Measurements from ENCODE around the gene CARD11.
"Not testable (repeated sequence)": the region's sequence is repeated elsewhere in the genome, so short reads cannot be mapped to it uniquely, and the experiment has no call there.

The CARD11 gene

DNA sequence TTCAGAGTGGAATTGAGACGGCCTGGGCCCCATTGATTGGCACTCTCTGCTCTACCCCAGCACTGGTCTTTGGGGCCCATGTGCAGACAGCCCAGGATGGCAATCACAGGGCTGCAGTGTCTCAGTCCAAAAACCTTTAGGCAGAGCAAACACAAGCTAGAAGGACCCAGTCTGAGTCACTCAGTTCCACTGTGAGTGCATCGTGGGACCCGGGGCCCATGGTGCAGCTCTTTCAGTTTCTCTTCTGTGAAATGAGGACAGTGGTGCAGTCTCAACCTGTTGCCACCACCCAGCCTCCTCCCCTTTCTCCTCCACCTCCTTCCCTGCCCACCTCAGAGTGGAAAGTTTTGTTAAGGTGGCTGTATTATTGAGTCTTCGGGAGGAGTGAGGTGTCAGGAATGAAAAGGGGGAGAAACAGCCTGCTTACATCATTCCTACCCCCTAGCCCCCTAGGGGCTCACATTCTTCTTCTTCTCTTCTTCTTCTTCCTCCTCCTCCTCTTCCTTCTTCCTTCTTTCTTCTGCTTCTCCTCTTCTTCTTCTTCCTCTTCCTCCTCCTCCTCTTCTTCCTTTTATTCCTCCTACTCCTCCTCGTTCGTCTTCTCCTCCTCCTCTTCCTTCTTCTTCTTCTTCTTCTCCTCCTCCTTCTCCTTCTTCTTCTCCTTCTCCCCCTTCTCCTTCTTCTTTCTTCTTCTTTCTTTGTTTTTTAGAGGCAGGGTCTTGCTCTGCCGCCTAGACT, 19.5 kb upstream of the CARD11 start:
- DNase-seq = no peak

DNA sequence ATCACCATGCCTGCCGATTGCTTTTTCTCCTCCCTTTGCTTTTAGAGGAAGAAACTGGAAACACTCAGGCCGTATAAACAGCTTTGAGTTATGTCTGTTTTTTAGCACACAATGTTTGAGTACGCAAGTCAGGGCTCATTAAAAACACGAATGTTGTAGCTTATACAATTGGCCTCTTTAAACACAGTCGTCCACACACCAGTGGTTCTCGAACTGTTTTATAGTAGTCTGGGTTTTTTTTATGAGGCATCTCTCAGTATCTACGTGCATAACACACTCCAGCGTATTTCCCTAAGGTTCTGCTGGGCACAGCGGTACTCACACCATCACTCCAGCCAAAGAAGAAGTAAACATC, 13.4 kb upstream of the CARD11 start:
- no peak for DNase-seq

DNA sequence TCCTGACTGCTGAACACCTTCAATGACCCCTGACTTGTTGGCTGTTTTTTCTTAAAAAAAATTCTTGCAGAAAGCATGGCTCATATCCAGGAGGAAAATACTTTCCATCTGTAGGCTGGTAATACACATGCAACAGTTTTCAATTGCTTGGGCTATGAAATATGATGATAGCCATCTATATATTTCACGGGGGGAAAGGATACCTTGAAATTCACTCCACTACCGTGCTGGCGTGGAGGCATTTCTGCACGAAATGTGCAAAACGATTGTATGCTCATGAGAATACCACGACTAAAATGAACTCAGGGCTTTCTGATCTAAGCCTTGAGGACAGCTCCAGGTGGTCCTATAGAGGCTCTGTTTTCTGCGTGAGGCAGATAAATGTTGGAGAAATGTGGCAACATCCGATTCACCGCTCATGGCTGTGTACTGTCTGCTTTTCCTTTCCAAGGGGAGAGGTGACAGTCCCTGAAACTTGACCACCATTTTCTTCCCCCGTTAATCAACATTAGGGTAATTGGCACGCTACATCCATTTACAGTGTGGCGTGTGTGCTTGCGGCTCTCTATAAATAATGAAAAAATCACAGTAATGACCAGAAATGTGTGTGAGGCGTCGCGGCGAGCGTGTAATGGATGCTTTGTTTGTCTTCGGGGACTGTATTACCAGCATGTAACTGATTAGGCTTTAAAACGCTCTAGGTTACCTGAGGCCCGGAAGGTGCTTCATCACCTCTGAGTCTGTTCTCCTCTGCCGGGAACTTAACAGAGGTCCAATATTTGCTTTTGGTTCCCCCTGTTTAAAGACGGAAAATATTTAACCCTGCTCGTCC, 12.8 kb upstream of the CARD11 start:
- no peak for DNase-seq

DNA sequence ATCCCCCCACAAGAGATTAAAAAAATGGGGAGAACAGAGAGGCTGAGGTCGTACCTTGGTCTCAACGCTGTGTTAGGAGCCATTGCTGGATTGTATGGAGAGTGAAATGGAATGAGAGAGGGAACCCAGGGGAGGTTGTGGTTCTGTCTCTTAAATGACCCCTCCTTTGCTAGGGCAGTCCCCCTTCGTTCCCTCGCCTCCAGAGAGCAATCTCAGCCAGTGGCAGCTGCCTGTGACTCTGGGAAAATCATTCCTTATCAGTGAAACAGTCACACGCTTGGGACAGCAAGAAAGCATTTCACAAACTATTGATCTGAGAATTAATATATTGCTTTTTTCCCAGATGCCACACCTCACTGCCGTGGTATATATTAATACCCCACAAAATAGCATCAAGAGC, 12.0 kb upstream of the CARD11 start:
- DNase-seq = no peak

DNA sequence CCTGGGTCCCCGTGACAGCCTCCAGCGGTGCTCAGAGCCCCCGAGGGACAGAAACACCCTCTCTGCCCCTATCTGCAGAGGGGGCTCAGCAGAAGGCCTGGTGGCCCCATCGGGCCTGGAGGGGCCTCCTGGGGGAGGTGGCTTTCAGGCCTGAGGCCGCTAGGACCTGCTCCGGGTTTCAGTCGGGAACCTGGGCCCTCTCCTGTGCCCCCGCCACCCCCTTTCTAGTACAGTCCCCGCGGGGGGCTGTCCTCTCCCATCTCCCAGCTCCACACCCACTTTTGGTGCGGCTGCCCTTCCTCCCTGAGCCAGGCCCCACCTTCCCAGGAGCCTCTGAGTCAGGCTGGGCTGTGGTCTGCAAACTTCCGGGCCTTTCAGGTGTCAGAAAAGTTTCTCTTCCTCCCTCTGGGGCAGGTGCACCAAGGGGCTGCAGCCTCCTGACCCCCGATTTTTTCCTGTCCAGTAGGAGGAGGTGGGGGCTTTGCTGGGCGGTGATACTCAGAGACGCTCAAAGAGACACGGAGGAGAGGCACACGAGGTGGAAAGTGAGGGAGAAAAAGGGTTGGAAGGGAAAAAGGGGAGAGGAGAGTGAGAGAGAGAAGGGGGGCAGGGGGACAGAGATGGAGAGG, 692 bp downstream of the CARD11 start:
- DNase-seq = no peak

DNA sequence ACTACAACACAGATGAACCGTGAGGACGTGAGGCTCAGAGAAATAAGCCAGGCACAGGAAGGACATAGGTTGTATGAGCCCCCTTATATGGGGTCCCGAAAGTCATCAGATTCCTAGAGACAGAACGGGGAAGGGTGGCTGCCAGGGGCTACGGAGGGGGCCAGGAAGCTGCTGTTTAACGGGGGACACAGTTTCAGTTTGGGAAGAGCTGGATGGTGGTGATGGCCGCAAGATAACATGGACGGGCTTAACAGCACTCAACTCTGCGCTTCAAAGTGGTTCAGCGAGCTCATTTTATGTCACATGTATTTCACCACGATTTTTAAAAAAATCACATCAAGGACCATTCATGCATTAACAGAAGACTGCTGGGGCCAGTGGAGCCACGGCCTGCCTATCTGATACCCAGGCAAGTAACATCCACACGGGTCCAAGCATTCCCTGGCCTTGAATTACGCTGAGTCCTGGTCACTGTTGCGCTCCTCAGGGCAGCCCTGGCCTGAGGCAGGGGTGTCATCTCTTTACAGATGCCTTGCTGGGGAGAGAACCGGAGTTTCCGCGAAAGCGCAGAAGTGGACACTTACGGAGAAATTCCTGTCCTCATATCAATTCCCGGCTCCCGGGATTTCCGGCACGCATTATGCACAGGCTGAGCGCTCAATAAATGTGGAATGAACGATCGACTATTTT, 1.5 kb downstream of the CARD11 start:
- no peak for DNase-seq

DNA sequence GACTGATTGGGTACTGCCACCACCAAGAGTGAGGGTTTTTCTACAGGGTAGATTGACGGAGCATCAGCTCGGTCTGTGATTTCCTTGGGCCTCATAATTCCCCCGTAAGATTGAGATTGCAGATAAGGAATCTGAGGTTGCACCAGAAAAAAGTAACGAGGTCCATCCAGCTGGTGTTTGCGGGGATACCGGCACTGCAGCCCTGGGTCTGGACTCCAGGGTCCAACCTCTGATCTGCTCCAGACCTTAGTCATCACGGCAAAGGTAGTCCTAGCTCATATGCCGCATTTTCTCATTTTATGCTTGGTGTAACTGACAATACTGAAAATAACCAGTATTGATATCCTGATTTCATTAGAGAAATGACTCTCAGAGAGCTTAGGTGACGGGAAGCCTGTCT, 3.9 kb downstream of the CARD11 start:
- DNase-seq = no peak

DNA sequence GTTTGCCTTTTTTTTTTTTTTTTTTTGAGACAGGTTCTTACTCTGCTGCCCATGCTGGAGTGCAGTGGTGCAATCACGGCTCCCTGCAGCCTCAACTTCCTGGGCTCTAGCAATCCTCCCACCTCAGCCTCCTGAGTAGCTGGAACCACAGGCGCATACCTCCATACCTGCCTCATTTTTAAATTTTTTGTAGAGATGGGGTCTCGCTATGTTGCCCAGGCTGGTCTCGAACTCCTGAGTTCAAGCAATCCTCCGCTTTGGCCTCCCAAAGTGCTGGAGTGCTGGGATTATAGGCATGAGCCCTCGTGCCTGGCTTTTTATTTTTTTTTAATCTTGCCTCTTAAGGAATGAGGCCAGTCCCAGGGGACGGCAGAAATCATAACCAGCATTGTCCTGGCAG, 5.7 kb downstream of the CARD11 start:
- DNase-seq = not testable (repeated sequence)

DNA sequence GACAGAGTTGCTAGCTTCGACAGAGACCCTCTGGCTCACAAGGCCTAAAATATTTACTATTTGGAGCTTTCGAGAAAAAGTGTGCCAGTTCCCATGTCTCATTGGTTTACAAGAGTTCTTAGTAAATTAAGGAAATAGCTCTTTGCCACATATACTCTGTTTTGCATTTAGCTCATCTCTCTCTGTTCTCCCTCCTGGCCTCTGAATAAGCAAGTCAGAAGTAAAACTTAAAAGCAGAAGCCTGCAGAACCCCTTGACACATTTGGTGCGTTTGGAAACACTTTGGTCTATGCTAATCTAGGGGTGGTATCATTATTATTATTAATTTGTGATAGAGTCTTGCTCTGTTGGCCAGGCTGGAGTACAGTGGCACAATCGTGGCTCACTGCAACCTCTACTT, 6.4 kb downstream of the CARD11 start:
- DNase-seq = no peak

DNA sequence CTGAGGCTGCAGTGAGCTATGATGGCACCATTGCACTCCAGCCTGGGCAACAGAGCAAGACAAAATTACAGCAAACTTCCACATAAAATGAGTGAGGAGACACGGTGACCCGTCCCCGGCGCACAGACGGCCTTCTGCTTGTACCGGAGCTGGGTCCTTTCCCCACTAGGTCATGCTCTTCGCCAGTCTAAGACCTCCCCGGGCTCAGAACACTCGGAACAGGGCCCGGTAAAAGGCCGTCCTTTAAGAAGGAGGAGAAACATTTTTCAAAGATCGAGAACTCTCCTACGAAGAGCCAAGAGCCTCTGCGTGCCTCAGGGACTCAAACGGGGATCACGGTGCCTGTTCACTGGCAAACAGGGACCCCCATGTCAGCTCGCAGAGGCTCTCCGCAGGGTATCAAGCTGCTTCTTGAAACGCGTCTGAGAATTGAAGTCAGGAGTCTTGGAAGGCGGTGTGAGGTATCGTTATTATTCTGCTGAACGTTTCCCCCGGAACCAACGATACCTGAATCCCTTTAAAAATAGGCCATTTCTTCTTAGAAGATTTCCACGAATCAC, 9.0 kb downstream of the CARD11 start:
- DNase-seq = no peak

DNA sequence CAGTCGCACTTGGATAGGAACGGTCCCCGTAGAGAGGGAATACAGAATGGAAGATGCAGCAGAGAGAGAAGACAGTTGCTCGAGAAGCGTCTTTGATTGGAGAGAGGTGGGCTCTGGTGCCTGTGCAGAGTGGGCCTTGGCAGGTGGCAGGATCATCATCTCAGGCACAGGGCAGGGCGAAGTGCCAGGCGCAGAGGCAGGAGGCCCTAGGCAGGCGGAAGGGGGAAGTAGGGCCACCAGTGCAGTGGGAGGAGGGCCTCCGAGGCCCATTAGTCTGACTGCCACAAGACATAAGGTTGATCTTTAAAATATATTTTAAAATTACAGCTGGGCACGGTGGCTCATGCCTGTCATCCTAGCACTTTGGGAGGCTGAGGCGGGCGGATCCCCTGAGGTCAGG, 10.1 kb downstream of the CARD11 start:
- DNase-seq = no peak

DNA sequence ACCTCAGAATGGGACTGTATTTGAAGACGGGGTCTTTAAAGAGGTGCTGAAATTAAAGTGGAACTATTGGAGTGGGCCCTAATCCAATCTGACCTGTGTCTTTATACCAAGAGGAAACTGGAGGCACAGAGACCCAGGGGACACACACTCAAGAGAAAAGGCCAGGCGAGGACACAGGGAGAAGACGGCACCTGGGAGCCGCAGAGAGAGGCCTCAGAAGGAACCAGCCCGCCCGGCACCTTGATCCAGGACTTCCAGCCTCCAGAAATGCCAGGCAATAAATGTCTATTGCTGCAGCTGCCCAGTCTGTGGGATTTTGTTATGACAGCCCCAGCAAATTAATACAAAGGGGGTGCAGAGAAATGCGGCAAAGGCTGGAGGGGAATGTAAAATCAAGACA, 10.5 kb downstream of the CARD11 start:
- no peak for DNase-seq

DNA sequence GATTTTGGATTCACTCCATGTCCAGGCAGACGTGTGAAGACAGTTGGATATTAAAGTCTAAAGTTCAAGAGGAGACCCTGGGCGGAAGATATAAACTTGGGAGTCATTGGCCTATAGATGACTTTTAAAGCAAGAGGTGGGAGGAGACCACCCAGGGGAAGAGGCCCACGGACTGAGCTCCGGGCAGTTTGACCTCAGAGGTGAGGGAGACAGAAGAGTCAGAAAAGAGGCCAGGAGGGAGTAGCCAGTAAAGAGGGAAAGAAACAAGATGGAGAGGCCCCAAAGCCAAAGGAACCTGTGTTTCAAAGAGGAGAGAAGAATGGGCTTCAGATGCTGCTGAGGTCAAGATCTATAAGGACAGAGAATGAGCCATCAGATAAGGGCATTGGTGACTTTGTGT, 11.4 kb downstream of the CARD11 start:
- no peak for DNase-seq

DNA sequence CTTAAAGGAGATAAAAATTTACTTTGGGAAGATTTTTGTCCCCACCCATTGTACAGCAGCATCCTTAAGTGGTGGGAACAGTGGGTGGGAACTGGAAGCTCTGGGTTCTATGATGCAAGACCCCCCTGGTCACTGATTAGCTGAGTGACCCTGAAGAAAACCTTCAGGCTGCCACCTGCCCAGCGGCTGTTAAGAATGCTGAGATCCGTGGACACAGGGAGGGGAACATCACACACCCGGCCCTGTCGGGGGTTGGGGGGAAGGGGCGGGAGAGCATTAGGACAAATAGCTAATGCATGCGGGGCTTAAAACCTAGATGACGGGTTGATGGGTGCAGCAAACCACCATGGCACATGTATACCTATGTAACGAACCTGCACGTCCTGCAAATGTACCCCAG, 14.5 kb downstream of the CARD11 start:
- no peak for DNase-seq

DNA sequence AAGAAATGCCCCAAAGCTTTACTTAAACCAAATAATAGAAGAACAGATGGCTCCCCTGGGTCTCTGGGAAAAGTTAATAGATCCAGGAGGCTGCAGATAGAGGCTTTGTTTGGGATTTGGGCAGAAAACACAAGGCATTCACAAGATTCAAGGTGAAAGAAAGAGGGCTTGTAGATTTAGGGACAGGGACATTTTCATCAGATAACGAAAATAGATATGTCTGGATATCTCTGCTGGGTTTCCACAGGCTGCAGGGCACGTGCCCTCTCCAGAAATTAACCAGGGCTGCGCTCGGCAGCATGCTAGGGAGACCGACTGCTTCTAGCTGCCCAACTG, 14.9 kb downstream of the CARD11 start:
- no peak for DNase-seq

DNA sequence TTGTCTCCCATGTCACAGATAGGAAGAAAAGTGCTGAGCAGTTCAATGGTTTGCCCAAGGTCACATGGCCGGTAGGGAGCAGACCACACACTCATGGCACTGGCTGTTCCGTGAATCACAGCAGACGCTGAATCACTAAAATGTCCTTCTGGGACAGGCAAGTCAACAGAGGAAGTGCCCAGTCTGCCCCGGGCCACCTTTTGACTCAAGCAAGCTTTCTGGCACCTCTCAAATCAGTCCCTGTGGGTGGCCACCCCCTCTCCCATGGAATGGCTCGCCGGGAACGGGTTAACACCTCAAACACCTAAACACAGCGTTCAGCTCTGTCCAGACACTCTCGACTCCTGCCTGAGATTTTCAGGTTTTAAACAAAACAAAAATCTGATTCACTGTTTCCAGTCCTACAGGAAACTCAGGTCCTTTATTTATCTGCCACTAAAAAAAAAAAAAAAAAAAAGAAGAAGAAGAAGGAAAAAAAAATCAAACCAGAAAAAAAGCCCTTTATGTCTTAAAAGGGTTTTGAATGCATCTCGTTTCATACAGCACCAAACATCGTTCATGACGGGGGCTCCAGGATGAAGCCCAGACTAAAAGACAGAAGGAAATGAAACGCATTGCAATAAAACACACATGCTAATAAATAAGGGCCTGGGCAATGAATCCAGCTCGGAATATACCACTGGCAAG, 15.5 kb downstream of the CARD11 start:
- DNase-seq = no peak

DNA sequence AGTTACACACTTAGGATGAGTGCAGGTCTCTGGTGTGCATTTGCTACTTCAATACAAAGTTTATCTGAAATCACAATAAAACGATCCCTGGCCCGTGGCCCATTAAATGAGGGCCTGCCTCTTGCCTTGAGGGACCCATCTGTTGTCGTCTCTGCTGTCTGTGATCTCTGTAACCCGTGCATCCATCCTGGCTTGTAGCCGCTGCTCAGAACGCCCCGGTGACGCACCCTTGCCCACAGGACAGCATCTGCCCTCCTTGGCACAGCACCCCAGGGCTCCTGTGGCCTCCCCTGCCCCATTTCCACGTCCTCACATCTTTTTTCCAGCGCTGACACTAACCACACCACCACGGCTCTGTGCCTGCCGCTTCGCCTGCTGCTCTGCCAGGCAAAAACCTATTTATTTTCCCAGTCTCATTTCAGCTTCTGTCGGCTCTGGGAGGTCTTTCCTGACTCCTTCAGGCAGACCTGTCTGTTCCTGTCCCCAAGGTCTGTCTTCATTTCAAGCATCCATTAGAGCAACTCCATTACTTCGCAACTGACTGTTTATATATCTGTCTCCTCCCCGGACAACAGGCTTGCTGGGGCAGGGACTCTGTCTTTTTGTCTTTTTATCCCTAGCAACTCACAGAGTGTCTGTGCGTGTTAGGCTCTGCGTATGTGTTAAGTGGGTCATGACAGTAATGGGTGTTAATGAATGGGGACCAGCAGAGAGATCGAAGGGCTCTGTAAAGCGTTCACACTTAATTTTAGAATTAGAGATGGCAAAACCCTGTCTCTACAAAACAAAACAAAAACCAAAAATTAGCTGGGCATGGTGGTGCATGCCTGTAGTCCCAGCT, 16.4 kb downstream of the CARD11 start:
- DNase-seq = no peak

DNA sequence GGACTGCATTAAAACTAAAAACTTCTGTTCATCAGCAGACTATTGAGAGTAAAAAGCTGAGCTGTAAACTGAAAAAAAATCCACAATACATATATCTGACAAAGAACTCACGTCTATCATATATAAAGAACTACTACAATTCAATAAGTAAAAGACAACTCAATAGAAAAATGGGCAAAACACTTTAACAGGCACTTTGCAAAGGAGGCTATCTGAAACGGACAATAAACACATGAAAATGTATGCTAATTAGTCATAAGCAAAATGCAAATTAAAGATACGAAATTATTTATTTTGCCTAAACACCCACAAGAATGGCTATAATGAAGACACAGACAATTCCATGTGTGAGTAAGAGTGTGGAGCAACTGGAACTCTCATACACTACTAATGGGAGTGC, 18.1 kb downstream of the CARD11 start:
- no peak for DNase-seq

DNA sequence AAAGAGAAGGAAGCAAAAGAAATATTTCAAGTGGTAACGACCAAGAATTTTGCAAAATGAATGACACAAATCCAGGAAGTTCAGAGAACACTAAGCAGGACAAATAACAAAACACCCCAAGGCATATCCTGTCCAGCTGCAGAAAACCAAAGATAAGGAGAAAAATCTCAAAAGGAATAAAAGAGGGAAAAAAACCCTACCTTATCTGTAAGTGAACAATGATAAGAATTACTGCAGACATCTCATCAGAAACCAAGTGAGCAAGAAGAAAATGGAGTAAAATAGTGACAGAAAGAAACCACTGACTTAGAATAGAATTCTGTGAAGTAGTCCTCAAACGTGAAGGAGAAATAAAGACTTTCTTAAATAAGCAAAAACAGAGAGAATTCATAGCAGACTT, 21.8 kb downstream of the CARD11 start:
- DNase-seq = no peak

DNA sequence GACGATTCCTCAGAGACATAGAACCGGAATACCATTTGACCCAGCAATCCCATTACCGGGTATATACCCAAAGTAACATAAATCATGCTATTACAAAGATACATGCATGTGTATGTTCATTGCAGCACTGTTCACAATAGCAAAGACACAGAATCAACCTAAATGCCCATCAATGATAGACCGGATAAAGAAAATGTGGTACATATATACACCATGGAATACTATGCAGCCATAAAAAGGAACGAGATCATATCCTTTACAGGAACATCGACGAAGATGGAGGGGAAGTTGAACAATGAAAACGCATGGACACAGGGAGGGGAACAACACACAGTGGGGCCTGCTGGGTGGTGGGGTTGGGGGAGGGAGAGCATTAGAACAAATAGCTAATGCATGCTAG, 22.4 kb downstream of the CARD11 start:
- not testable (repeated sequence) for DNase-seq

DNA sequence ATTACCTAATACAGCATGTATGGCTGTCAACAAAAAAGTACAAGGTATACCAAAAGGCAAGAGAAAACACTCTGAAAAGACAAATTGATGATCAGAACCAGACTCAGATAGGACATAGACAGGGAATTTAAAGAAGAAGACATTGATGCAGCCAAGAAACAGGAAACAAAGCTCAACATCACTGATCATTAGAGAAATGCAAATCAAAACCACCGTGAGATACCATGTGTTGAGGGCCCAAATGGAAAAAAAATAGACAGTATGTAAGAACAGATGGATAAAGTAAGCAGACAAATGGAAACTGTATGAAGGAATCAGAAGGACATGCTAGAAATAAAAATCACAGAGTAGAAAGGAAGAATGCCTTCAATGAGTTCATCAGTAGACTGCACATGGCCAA, 23.3 kb downstream of the CARD11 start:
- DNase-seq = no peak

DNA sequence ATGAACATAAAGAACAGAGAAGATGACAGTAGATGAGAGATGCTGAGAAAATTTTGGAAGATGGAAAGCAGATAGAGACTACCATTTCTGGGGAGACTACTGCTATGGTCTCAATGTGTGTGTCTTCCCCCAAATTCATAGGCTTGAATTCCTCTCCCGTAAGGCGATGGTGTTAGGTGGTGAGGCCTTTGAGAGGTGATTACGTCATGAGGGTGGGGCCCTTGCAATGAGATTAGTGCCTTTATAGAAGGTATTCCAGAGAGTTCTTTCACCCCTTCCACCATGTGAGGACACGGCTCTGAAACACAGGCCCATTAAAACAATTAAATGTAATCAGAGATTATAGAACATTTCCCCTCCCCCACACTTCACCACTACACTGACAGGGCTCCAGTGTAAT, 23.9 kb downstream of the CARD11 start:
- DNase-seq = no peak
